ENCODE measurements around the gene U2AF1L4. TPM values are rescaled to one million over a fixed set of nuclear protein-coding genes. Genes with fewer than 3 reads are reported as not detected.

U2AF1L4 gene
- total RNA-seq, 1 donor from 2014 or later = 6.6 TPM

DNA sequence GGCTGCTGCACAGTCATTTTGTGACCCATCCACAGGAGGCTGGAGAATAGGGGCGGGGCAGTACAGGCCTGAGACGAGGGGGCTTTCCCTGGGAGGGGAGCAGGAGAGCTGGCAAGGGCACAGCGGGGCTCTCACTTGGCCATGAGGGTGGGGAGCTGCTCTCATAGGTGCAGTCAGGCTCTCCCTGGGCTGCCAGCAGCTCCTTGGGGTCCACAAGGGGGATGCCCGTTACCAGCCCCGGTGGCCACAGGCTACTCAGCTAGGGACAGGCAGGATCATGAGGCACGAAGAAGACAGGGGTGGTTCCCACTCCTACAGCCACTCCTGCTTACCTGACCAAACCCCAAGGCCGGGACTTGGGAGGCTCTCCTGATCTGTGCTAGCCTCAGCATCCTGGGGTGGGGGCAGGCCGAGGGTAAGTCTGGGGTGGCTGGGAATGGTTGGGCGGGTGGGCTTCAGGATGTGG, 46.6 kb upstream of the U2AF1L4 start:
- Histone ChIP-seq H3K27me3 (no peaks in the 10 kb centered on the region), H3K4me3 (no peak overlapping the region), H3K4me1 (no peaks in the 10 kb centered on the region), H3K9me3 (no peaks in the 10 kb centered on the region), H3K36me3 (no peaks in the 10 kb centered on the region), H3K27ac (no peak overlapping the region)
- no peak for DNase-seq (ENCODE audit: extremely low spot score in 2 of 2)
- no peak for TF ChIP-seq POLR2AphosphoS5 (IDR thresholded peaks at IDR 0.05; ENCODE audit: insufficient read depth in 1 of 2, low read depth in 1 of 2)
- TF ChIP-seq, protein P1, sequence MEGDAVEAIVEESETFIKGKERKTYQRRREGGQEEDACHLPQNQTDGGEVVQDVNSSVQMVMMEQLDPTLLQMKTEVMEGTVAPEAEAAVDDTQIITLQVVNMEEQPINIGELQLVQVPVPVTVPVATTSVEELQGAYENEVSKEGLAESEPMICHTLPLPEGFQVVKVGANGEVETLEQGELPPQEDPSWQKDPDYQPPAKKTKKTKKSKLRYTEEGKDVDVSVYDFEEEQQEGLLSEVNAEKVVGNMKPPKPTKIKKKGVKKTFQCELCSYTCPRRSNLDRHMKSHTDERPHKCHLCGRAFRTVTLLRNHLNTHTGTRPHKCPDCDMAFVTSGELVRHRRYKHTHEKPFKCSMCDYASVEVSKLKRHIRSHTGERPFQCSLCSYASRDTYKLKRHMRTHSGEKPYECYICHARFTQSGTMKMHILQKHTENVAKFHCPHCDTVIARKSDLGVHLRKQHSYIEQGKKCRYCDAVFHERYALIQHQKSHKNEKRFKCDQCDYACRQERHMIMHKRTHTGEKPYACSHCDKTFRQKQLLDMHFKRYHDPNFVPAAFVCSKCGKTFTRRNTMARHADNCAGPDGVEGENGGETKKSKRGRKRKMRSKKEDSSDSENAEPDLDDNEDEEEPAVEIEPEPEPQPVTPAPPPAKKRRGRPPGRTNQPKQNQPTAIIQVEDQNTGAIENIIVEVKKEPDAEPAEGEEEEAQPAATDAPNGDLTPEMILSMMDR (IDR thresholded peaks at IDR 0.05) = no peak
- TF ChIP-seq POLR2A (IDR thresholded peaks at IDR 0.05) = no peak
- intact Hi-C loops (cut with DNase I) = no loop called here

DNA sequence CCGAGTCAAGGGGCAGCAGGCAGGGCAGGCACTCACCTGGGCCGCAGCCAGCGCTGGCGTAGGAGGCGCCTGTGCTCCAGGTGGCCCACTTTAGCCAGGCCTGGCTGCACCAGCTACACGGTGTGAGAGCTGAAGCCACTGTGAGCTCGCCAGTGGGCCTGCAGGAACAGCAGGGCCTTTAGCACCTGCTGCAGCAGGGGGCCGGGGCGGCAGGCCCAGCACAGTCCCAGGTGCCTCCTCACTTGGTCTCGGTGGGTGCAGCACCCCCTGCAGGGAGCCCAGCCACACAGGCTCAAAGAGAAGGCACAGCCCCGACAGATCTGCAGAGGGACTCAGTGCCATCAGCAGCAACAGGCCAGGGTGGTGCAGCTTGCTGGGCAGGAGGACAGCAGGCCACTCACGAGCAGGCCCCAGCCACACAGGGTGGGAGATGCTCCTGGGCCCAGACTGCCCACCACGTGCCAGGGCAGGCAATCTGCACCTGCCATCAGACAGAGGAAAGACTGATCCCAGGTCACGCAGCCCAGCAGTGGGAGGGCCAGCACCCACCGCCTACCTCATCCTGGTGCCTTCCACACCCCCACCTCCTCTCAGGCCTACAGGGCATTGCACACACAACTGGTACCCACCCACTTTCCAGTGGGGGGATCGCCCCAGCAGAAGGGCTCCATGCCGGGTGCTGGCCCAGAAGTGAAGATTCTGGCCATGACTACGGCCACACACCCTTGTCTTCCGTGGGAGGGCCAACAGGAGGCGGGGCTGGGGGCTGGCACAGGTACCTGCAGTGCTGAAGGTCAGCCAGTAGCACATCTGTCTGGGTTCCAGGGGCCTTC, 46.0 kb upstream of the U2AF1L4 start:
- DNase-seq (ENCODE audit: extremely low spot score in 2 of 2) = no peak
- H3K4me1 ChIP-seq = no peaks in the 10 kb centered on the region
- H3K27ac ChIP-seq = no peak overlapping the region
- no peak for TF ChIP-seq POLR2A (IDR thresholded peaks at IDR 0.05)
- TF ChIP-seq, protein P1 (IDR thresholded peaks at IDR 0.05) = no peak
- TF ChIP-seq POLR2AphosphoS5 (IDR thresholded peaks at IDR 0.05; ENCODE audit: insufficient read depth in 1 of 2, low read depth in 1 of 2) = no peak
- no peaks in the 10 kb centered on the region for H3K27me3 ChIP-seq
- no peak overlapping the region for H3K4me3 ChIP-seq
- H3K36me3 ChIP-seq = no peaks in the 10 kb centered on the region
- intact Hi-C loops (cut with DNase I) = no loop called here
- no peaks in the 10 kb centered on the region for H3K9me3 ChIP-seq

DNA sequence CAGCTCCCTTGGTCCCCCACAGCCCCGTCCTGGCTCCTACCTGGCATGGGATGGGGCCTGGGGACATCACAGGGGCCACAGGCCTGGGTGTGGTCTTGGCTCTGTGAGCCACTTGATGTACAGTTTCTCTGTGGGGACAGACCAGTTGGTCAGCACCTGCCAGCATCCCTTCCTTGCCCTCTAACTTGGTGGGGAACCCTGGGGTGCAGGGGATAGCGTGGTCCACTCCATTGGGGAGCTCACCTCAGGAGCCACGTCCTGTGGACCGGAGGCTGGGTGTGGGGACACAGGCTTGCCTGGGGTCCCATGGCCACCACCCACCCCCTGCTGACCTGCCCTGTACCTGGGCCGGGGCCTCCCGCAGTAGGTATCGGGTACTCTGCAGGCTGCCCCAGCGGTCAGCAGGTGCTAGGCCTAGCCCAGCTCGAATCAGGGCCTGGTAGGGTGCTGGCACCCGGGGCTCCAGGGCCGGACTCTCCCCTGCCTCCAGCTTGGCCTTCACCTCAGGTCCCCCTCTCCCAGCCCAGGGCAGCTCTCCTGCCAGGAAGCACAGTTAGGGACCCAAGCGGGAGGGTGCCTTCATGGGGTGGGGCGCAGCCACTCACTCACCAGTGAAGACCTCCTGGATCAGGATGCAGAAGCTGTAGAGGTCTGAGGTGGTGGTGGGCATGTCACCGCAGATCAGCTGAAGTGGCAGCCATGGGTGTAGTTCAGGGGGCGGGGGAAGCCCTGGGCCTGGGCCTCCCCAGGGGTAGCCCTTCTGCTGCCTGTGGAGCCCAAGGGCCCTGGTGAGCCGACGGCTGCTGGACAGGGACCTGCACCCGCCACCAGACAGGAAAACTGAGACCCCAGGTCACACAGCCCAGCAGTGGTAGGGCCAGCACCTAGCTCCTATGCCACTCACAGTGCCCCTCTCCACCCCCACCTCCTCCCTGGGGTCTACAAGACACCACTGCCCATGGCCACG, 45.0 kb upstream of the U2AF1L4 start:
- Histone ChIP-seq H3K4me1 (no peaks in the 10 kb centered on the region), H3K4me3 (no peak overlapping the region), H3K36me3 (no peaks in the 10 kb centered on the region), H3K27ac (no peak overlapping the region), H3K9me3 (no peaks in the 10 kb centered on the region), H3K27me3 (no peaks in the 10 kb centered on the region)
- no peak for TF ChIP-seq POLR2A (IDR thresholded peaks at IDR 0.05)
- TF ChIP-seq, protein P1 (IDR thresholded peaks at IDR 0.05) = no peak
- TF ChIP-seq POLR2AphosphoS5 (IDR thresholded peaks at IDR 0.05; ENCODE audit: insufficient read depth in 1 of 2, low read depth in 1 of 2) = no peak
- intact Hi-C loops (cut with DNase I) = no loop called here
- DNase-seq (ENCODE audit: extremely low spot score in 2 of 2) = no peak

DNA sequence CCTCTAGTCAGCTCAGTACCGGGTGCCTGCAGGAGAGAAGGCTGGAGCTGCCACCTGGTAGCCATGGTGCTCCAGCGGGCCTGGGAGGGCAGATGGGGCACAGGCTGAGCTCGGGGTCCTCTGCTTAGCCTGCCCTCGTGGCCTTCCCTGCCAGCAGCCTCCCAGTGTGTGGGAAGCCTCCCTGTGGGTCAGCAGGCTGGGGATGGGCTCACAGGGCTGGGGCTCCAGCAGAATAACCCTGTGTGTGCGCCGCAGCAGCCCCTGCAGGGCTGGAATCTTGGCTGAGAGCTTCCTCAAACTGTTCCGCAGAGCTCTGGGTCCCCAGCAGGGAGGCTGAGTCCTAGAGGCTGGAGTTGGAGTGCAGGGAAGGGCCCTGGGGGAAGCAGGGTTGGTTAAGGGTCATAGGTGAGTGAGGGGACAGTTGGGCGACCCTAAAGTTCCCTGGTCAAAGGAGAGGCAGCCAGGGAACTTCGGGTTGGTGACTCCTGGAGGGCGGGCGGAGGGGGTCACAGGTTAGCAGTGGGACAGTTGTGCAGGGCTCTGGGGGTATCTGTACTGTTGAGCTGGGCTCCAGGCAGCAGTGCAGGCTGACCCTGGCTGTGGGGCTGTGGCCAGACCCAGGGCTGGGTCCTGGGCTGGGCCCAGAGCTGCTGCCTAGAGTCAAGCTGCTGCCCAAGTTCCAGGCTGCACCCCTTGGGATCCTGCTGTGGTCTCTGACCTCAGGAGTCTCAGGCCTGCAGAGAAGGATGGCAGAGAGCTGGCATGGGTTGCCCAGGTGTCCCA, 44.2 kb upstream of the U2AF1L4 start:
- Histone ChIP-seq H3K4me3 (no peak overlapping the region), H3K4me1 (no peaks in the 10 kb centered on the region), H3K9me3 (no peaks in the 10 kb centered on the region), H3K36me3 (no peaks in the 10 kb centered on the region), H3K27ac (no peak overlapping the region), H3K27me3 (no peaks in the 10 kb centered on the region)
- no peak for DNase-seq (ENCODE audit: extremely low spot score in 2 of 2)
- TF ChIP-seq POLR2A (IDR thresholded peaks at IDR 0.05) = no peak
- no peak for TF ChIP-seq POLR2AphosphoS5 (IDR thresholded peaks at IDR 0.05; ENCODE audit: insufficient read depth in 1 of 2, low read depth in 1 of 2)
- TF ChIP-seq, protein P1 (IDR thresholded peaks at IDR 0.05) = no peak
- intact Hi-C loops (cut with DNase I) = no loop called here
